ENCODE results near the gene SINHCAF. TPM values are rescaled to one million over a fixed set of nuclear protein-coding genes. Genes with fewer than 3 reads are reported as not detected.

Gene SINHCAF
- polyA plus RNA-seq, 1 donor from 2014 or later, result 80.5 TPM

DNA sequence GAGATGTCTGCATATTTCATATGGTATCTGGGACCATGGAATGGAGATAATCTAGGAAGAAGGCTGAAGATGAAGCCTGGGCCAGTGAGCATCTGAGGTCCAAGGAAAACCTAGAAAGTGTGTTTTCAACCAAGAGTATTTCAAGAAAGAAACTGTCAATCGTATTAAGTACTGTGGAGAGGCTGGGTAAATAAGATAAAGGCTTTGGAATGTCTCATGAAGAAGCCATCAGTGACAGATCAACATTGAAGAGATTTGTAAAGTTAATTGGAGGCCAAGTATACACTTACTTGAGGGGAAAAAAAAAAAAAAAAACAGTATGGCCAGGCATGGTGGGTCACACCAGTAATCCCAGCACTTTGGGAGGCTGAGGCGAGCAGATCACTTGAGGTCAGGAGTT is 48.9 kb downstream of the SINHCAF start:
- H3K9me3 ChIP-seq (ENCODE audit: low read length), result no peaks in the 10 kb centered on the region
- no peak overlapping the region for H2AFZ ChIP-seq (ENCODE audit: low read depth, low read length)
- no peak overlapping the region for H3K4me3 ChIP-seq (ENCODE audit: low read length)
- H3K9ac ChIP-seq (ENCODE audit: low read length), result no peak overlapping the region
- no peak overlapping the region for H3K4me2 ChIP-seq (ENCODE audit: low read length)
- H3K79me2 ChIP-seq (replicated peaks; ENCODE audit: insufficient read depth, low read length), result no peaks in the 10 kb centered on the region
- no peak overlapping the region for H3K27ac ChIP-seq (ENCODE audit: low read length)
- TF ChIP-seq, protein P1, sequence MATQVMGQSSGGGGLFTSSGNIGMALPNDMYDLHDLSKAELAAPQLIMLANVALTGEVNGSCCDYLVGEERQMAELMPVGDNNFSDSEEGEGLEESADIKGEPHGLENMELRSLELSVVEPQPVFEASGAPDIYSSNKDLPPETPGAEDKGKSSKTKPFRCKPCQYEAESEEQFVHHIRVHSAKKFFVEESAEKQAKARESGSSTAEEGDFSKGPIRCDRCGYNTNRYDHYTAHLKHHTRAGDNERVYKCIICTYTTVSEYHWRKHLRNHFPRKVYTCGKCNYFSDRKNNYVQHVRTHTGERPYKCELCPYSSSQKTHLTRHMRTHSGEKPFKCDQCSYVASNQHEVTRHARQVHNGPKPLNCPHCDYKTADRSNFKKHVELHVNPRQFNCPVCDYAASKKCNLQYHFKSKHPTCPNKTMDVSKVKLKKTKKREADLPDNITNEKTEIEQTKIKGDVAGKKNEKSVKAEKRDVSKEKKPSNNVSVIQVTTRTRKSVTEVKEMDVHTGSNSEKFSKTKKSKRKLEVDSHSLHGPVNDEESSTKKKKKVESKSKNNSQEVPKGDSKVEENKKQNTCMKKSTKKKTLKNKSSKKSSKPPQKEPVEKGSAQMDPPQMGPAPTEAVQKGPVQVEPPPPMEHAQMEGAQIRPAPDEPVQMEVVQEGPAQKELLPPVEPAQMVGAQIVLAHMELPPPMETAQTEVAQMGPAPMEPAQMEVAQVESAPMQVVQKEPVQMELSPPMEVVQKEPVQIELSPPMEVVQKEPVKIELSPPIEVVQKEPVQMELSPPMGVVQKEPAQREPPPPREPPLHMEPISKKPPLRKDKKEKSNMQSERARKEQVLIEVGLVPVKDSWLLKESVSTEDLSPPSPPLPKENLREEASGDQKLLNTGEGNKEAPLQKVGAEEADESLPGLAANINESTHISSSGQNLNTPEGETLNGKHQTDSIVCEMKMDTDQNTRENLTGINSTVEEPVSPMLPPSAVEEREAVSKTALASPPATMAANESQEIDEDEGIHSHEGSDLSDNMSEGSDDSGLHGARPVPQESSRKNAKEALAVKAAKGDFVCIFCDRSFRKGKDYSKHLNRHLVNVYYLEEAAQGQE (IDR thresholded peaks at IDR 0.05; ENCODE audit: borderline replicate concordance), result no peak
- TF ChIP-seq EP300 (conservative IDR thresholded peaks at IDR 0.05; ENCODE audit: poor library complexity, severe bottlenecking), result no peak
- TF ChIP-seq RAD21 (conservative IDR thresholded peaks at IDR 0.05), result no peak
- TF ChIP-seq MXI1 (conservative IDR thresholded peaks at IDR 0.05; ENCODE audit: poor library complexity, severe bottlenecking), result no peak
- no peak for TF ChIP-seq TAF1 (IDR thresholded peaks at IDR 0.05; ENCODE audit: low read depth)
- no peak for TF ChIP-seq EZH2 (IDR thresholded peaks at IDR 0.05; ENCODE audit: borderline replicate concordance, insufficient read depth, low read length, poor library complexity, severe bottlenecking)
- TF ChIP-seq, protein P2, sequence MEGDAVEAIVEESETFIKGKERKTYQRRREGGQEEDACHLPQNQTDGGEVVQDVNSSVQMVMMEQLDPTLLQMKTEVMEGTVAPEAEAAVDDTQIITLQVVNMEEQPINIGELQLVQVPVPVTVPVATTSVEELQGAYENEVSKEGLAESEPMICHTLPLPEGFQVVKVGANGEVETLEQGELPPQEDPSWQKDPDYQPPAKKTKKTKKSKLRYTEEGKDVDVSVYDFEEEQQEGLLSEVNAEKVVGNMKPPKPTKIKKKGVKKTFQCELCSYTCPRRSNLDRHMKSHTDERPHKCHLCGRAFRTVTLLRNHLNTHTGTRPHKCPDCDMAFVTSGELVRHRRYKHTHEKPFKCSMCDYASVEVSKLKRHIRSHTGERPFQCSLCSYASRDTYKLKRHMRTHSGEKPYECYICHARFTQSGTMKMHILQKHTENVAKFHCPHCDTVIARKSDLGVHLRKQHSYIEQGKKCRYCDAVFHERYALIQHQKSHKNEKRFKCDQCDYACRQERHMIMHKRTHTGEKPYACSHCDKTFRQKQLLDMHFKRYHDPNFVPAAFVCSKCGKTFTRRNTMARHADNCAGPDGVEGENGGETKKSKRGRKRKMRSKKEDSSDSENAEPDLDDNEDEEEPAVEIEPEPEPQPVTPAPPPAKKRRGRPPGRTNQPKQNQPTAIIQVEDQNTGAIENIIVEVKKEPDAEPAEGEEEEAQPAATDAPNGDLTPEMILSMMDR (IDR thresholded peaks at IDR 0.05; ENCODE audit: poor library complexity, severe bottlenecking), result no peak
- no peak for TF ChIP-seq POLR2AphosphoS5 (IDR thresholded peaks at IDR 0.05)
- TF ChIP-seq SMC3 (conservative IDR thresholded peaks at IDR 0.05; ENCODE audit: poor library complexity), result no peak
- H3F3A ChIP-seq (ENCODE audit: insufficient read depth, low read length, poor library complexity, severe bottlenecking), result no peaks in the 10 kb centered on the region
- H3K9me2 ChIP-seq (ENCODE audit: insufficient read depth, low read length), result no peaks in the 10 kb centered on the region
- H4K20me1 ChIP-seq (ENCODE audit: insufficient read depth), result no peaks in the 10 kb centered on the region
- no peaks in the 10 kb centered on the region for H3K27me3 ChIP-seq (ENCODE audit: insufficient read depth, low read depth, low read length)
- no peaks in the 10 kb centered on the region for H3K36me3 ChIP-seq (ENCODE audit: insufficient read depth, low read length)

DNA sequence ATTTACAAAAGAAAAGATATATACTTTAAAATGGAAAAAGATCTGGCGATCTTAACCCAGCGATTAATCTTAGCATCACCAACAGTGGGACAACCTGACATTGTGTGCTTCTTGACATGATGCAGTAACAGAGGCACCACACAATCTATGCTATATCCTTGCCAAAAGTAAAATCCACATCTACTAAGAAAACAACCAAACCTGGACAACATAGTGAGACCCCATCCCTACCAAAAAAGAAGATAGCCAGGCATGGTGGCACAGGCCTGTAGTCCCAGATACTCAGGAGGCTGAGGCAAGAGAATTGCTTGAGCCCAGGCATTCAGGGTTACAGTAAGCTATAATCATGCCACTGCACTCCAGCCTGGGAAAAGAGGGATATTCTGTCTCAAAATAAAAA is 50.5 kb downstream of the SINHCAF start:
- TF ChIP-seq EZH2 (IDR thresholded peaks at IDR 0.05; ENCODE audit: borderline replicate concordance, insufficient read depth, low read length, poor library complexity, severe bottlenecking) (no peak), TAF1 (IDR thresholded peaks at IDR 0.05; ENCODE audit: low read depth) (no peak), POLR2AphosphoS5 (IDR thresholded peaks at IDR 0.05) (no peak)
- Histone ChIP-seq H3K9me2 (ENCODE audit: insufficient read depth, low read length) (no peaks in the 10 kb centered on the region), H3K4me2 (ENCODE audit: low read length) (no peak overlapping the region), H3K79me2 (replicated peaks; ENCODE audit: insufficient read depth, low read length) (no peaks in the 10 kb centered on the region), H3K9ac (ENCODE audit: low read length) (no peak overlapping the region), H3K9me3 (ENCODE audit: low read length) (no peaks in the 10 kb centered on the region), H4K20me1 (ENCODE audit: insufficient read depth) (no peaks in the 10 kb centered on the region), H3K27ac (ENCODE audit: low read length) (no peak overlapping the region), H3K36me3 (ENCODE audit: insufficient read depth, low read length) (no peaks in the 10 kb centered on the region), H2AFZ (ENCODE audit: low read depth, low read length) (no peak overlapping the region), H3F3A (ENCODE audit: insufficient read depth, low read length, poor library complexity, severe bottlenecking) (no peaks in the 10 kb centered on the region), H3K27me3 (ENCODE audit: insufficient read depth, low read depth, low read length) (no peaks in the 10 kb centered on the region), H3K4me3 (ENCODE audit: low read length) (no peak overlapping the region)

Data from neural cell (in vitro differentiated cells).